ENCODE results near the gene ADGRB3.

DNA sequence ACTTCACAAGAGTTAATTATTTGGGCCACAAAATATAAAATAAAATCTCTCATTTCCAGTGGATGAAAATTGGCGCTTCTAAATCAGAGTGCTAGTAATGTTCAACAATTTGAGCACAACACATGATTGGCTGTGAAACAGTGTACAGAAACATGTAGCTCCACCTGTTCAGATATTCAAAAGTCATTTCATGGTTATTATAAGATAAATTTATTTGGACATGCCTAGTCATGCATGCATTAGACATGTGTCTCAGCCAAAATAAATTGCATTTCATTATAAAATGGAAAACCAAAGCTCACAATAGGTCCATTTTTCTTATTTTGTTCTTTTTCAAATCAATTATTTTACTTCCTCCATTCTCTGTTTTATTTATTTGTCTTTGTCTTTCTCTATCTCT is 786.9 kb downstream of the ADGRB3 start:
- no peak for TF ChIP-seq CTCF (IDR thresholded peaks at IDR 0.05)
- TF ChIP-seq POLR2A (IDR thresholded peaks at IDR 0.05): no peak
- TF ChIP-seq POLR2AphosphoS5 (IDR thresholded peaks at IDR 0.05; ENCODE audit: insufficient read depth in 1 of 2, low read depth in 1 of 2): no peak
